Measurements from ENCODE around the gene SGTA.

Gene SGTA

DNA sequence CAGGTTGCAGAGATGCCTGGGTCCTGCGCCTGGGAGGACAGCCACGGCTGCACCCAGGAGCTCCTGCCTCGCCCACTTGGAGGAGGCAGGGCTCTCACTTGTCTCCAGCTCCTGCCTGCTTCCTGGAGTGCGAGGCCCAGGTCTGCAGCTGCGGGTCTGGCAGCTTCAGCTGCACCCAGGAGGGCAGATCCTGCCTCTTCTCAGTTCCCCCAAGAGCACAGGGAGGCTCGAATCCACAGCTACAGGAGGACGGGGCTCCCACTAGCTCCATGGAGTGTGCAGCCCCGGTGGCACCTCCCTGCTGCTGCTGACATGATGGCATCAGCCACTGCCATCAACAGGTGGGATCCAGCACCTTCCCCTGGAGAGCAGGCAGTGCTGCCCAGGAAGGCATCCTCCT, 41.1 kb upstream of the SGTA start:
- Histone ChIP-seq H3K4me2 (ENCODE audit: low read depth, low read length) (no peak overlapping the region), H3K36me3 (replicated peaks; ENCODE audit: insufficient read depth, low read length) (no peaks in the 10 kb centered on the region), H3K9ac (ENCODE audit: low read length) (no peak overlapping the region), H2AFZ (ENCODE audit: low read length) (no peak overlapping the region), H4K20me1 (ENCODE audit: insufficient read depth, low read length) (no peaks in the 10 kb centered on the region), H3K27ac (ENCODE audit: low read length) (no peak overlapping the region), H3K9me3 (replicated peaks; ENCODE audit: insufficient read depth, low read length) (no peaks in the 10 kb centered on the region), H3K9me2 (replicated peaks; ENCODE audit: insufficient read depth, low read length) (no peaks in the 10 kb centered on the region), H3K27me3 (replicated peaks; ENCODE audit: insufficient read depth, low read length) (no peaks in the 10 kb centered on the region), H3K4me3 (ENCODE audit: low read length) (no peak overlapping the region), H3K79me2 (ENCODE audit: low read length) (0 out of 2 replicates have a peak, but pooled peaks cover 4% of the 10 kb centered on the region), H3K4me1 (ENCODE audit: low read length) (no peaks in the 10 kb centered on the region), H3F3A (ENCODE audit: insufficient read depth, low read length) (no peaks in the 10 kb centered on the region)
- TF ChIP-seq EZH2 (optimal IDR thresholded peaks at IDR 0.05; ENCODE audit: low read depth, low read length) = no peak
- no peak for TF ChIP-seq EZH2phosphoT487 (IDR thresholded peaks at IDR 0.05; ENCODE audit: low read length)
- TF ChIP-seq, protein P1, sequence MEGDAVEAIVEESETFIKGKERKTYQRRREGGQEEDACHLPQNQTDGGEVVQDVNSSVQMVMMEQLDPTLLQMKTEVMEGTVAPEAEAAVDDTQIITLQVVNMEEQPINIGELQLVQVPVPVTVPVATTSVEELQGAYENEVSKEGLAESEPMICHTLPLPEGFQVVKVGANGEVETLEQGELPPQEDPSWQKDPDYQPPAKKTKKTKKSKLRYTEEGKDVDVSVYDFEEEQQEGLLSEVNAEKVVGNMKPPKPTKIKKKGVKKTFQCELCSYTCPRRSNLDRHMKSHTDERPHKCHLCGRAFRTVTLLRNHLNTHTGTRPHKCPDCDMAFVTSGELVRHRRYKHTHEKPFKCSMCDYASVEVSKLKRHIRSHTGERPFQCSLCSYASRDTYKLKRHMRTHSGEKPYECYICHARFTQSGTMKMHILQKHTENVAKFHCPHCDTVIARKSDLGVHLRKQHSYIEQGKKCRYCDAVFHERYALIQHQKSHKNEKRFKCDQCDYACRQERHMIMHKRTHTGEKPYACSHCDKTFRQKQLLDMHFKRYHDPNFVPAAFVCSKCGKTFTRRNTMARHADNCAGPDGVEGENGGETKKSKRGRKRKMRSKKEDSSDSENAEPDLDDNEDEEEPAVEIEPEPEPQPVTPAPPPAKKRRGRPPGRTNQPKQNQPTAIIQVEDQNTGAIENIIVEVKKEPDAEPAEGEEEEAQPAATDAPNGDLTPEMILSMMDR (IDR thresholded peaks at IDR 0.05; ENCODE audit: low read length) = no peak
- no peak for DNase-seq

DNA sequence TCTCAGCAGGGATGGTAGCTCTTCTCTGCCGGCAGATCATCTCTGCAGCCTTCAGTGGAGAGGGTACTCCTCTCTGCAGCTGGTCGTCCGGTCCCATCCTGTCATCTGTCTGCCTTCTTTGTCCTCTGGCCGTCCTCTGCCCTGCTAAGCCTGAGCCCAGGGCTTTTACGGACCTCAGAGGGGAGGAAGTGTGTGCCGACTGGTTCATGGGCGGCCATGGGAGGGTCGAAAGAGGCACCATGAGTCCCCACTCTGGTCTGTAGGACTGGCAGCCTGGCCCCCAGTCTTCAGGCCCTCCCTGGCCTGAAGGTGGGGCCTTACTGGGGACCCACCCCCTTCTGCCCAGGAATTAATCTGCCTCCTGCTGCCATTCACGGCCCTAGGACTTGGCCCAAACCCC, 40.6 kb upstream of the SGTA start:
- Histone ChIP-seq H3F3A (ENCODE audit: insufficient read depth, low read length) (no peaks in the 10 kb centered on the region), H3K4me2 (ENCODE audit: low read depth, low read length) (no peak overlapping the region), H3K36me3 (replicated peaks; ENCODE audit: insufficient read depth, low read length) (no peaks in the 10 kb centered on the region), H3K4me1 (ENCODE audit: low read length) (no peaks in the 10 kb centered on the region), H3K4me3 (ENCODE audit: low read length) (no peak overlapping the region), H3K9ac (ENCODE audit: low read length) (no peak overlapping the region), H3K9me3 (replicated peaks; ENCODE audit: insufficient read depth, low read length) (no peaks in the 10 kb centered on the region), H2AFZ (ENCODE audit: low read length) (no peak overlapping the region), H3K27me3 (replicated peaks; ENCODE audit: insufficient read depth, low read length) (no peaks in the 10 kb centered on the region), H3K9me2 (replicated peaks; ENCODE audit: insufficient read depth, low read length) (no peaks in the 10 kb centered on the region), H3K79me2 (ENCODE audit: low read length) (0 out of 2 replicates have a peak, but pooled peaks cover 4% of the 10 kb centered on the region), H3K27ac (ENCODE audit: low read length) (no peak overlapping the region), H4K20me1 (ENCODE audit: insufficient read depth, low read length) (no peaks in the 10 kb centered on the region)
- no peak for DNase-seq
- TF ChIP-seq EZH2phosphoT487 (IDR thresholded peaks at IDR 0.05; ENCODE audit: low read length) (no peak), EZH2 (optimal IDR thresholded peaks at IDR 0.05; ENCODE audit: low read depth, low read length) (no peak)
- TF ChIP-seq, protein P1 (IDR thresholded peaks at IDR 0.05; ENCODE audit: low read length) = no peak

DNA sequence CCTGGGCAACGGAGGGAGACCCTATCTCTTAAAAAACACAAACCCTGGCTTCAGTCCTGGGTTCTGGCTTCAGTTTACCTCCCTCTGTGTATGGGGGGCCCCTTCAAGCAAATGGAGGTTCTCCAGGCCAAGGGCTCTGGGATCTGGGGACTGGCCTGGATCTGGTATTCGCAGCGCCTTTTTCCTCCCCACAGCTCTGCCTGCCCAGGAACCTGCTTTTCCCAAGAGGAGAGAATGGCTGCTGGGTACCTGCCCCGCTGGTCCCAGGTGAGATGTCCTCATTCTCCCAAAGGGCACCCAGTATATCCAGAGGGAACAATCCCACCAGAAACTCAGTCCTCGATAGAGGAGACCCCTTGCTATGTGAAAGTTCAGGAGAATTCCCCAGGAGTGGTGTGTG, 39.8 kb upstream of the SGTA start:
- Histone ChIP-seq H2AFZ (ENCODE audit: low read length) (no peak overlapping the region), H3K9ac (ENCODE audit: low read length) (no peak overlapping the region), H3K79me2 (ENCODE audit: low read length) (0 out of 2 replicates have a peak, but pooled peaks cover 4% of the 10 kb centered on the region), H3K36me3 (replicated peaks; ENCODE audit: insufficient read depth, low read length) (no peaks in the 10 kb centered on the region), H3K27me3 (replicated peaks; ENCODE audit: insufficient read depth, low read length) (no peaks in the 10 kb centered on the region), H3K4me1 (ENCODE audit: low read length) (no peaks in the 10 kb centered on the region), H3K9me3 (replicated peaks; ENCODE audit: insufficient read depth, low read length) (no peaks in the 10 kb centered on the region), H3K9me2 (replicated peaks; ENCODE audit: insufficient read depth, low read length) (no peaks in the 10 kb centered on the region), H4K20me1 (ENCODE audit: insufficient read depth, low read length) (no peaks in the 10 kb centered on the region), H3K4me2 (ENCODE audit: low read depth, low read length) (no peak overlapping the region), H3K27ac (ENCODE audit: low read length) (no peak overlapping the region), H3F3A (ENCODE audit: insufficient read depth, low read length) (no peaks in the 10 kb centered on the region), H3K4me3 (ENCODE audit: low read length) (no peak overlapping the region)
- DNase-seq = no peak
- TF ChIP-seq, protein P1 (IDR thresholded peaks at IDR 0.05; ENCODE audit: low read length) = no peak
- no peak for TF ChIP-seq EZH2 (optimal IDR thresholded peaks at IDR 0.05; ENCODE audit: low read depth, low read length)
- TF ChIP-seq EZH2phosphoT487 (IDR thresholded peaks at IDR 0.05; ENCODE audit: low read length) = no peak
